K562 (cell line): ENCODE data around the gene GMIP. TPM values are rescaled to one million over a fixed set of nuclear protein-coding genes. Genes with fewer than 3 reads are reported as not detected.
A peak's percentile ranks its signal among the peaks of the same experiment; 100 is the strongest.
"Not testable (repeated sequence)": the region's sequence is repeated elsewhere in the genome, so short reads cannot be mapped to it uniquely, and the experiment has no call there.

Experiments
- ATAC-seq: fragments of 200-7000 bp; cut with Tn5 transposase; 3 replicates; pipeline ENCODE4 v1.9.1; 2020; ENCODE audit warnings: moderate library complexity
- BruUV-seq: library from RNA; stranded (reverse); fragments of 400-500 nt; replicated peaks from 2 replicates; lab custom pipeline; 2021; lab: Mats Ljungman, UMichigan
- CTCF ChIA-PET: fragments of 300-600 bp; formaldehyde crosslinking; extraction: SDS; loops from one replicate; lab custom pipeline; 2021; ENCODE audit warnings: low intra/inter-chr PET ratio; lab: Yijun Ruan, JAX
- POLR2A ChIA-PET: fragments of 300-600, 350-650 bp; sonication (Branson Sonifier 250); formaldehyde crosslinking; extraction: SDS; loops from one replicate; lab custom pipeline; 2021; ENCODE audit warnings: antibody characterized with exemption, inconsistent platforms; lab: Yijun Ruan, JAX
- DNase-seq, 4 experiments: peaks; one replicate each; pipeline versions ENCODE4 v3.0.0 to v3.0.0-alpha.2; 2011 to 2018; ENCODE audit warnings: low spot score in 3 of 4, mixed read lengths in 3 of 4; ENCODE audit errors: extremely low read depth in 1 of 4
- FAIRE-seq: peaks from 2 replicates; lab custom pipeline; 2011; peaks lifted over from hg19 to GRCh38; lab: Jason Lieb, UNC
- H2AFZ ChIP-seq: 2 replicates; pipeline ENCODE4 v1.6.0; 2011; ENCODE audit warnings: low read depth, low read length, control low read depth, inconsistent platforms
- H3K27ac ChIP-seq: fragments of 200-600 bp; 3 replicates; pipeline ENCODE4 v1.8.0; 2011; ENCODE audit warnings: low read depth, mild to moderate bottlenecking, control low read depth, inconsistent platforms, low read length, moderate library complexity, mixed read lengths; ENCODE audit errors: extremely low read depth
- H3K27me3 ChIP-seq, 2 experiments: fragments of 300-600 bp in 1 of 2; 2 replicates in 1 of 2; 3 replicates in 1 of 2; pipeline versions ENCODE4 v1.6.0 to v1.8.0; 2011; ENCODE audit warnings: inconsistent platforms in 2 of 2, low read length in 2 of 2, mild to moderate bottlenecking in 1 of 2, mixed read lengths in 1 of 2, moderate library complexity in 1 of 2; ENCODE audit not compliant: control insufficient read depth in 2 of 2, insufficient read depth in 2 of 2
- H3K36me3 ChIP-seq: fragments of 300-600 bp; 3 replicates; pipeline ENCODE4 v1.8.0; 2011; ENCODE audit warnings: mild to moderate bottlenecking, low read length, inconsistent platforms; ENCODE audit not compliant: control insufficient read depth, insufficient read depth
- H3K4me1 ChIP-seq, 2 experiments: fragments of 200-600 bp in 1 of 2; replicated peaks in 1 of 2; 2 replicates in 1 of 2; 3 replicates in 1 of 2; pipeline versions ENCODE4 v1.5.1 to v1.8.0; 2011; ENCODE audit warnings: inconsistent platforms in 2 of 2, low read length in 2 of 2, mild to moderate bottlenecking in 1 of 2, mixed read lengths in 1 of 2, moderate library complexity in 1 of 2; ENCODE audit not compliant: control insufficient read depth in 2 of 2, insufficient read depth in 2 of 2
- H3K4me2 ChIP-seq: 2 replicates; pipeline ENCODE4 v1.6.1; 2011; ENCODE audit warnings: low read length, control low read depth, inconsistent platforms, mixed read lengths; ENCODE audit not compliant: insufficient read depth
- H3K4me3 ChIP-seq: fragments of 200-600 bp; sonication (generic), shearing (Covaris generic); 2 replicates; pipeline ENCODE4 v1.5.1; 2016; ENCODE audit warnings: control low read depth, inconsistent platforms
- H3K79me2 ChIP-seq: fragments of 200-600 bp; 3 replicates; pipeline ENCODE4 v1.8.0; 2011; ENCODE audit warnings: low read length, inconsistent platforms; ENCODE audit not compliant: control insufficient read depth, insufficient read depth
- H3K9ac ChIP-seq, 2 experiments: 2 replicates each; pipeline versions ENCODE4 v1.6.0 to v1.6.1; 2011; ENCODE audit warnings: low read depth in 2 of 2, low read length in 2 of 2, control low read depth in 1 of 2, inconsistent platforms in 1 of 2, mild to moderate bottlenecking in 1 of 2, mixed read lengths in 1 of 2; ENCODE audit not compliant: insufficient read depth in 1 of 2
- H3K9me1 ChIP-seq: one replicate; pipeline ENCODE4 v1.6.0; 2011; ENCODE audit warnings: inconsistent platforms, mild to moderate bottlenecking, low read length, moderate library complexity; ENCODE audit not compliant: control insufficient read depth, insufficient read depth
- H3K9me3 ChIP-seq: replicated peaks from 2 replicates; pipeline ENCODE4 v1.5.1; 2011; ENCODE audit warnings: low read depth, low read length, inconsistent platforms; ENCODE audit not compliant: control insufficient read depth, insufficient read depth
- H4K20me1 ChIP-seq: replicated peaks from 2 replicates; pipeline ENCODE4 v1.6.1; 2011; ENCODE audit warnings: low read length, inconsistent platforms, mixed read lengths; ENCODE audit not compliant: control insufficient read depth, insufficient read depth
- ZBTB33 ChIP-seq: sonication (generic); formaldehyde crosslinking; IDR thresholded peaks from 2 replicates; pipeline ENCODE4 v1.8.1; 2023; ENCODE audit warnings: mild to moderate bottlenecking, missing genetic modification reagents
- ZBTB40 ChIP-seq, 2 experiments: fragments of 450-650 bp in 1 of 2; sonication (generic) in 1 of 2; formaldehyde crosslinking in 1 of 2; IDR thresholded peaks; 2 replicates each; pipeline versions ENCODE4 v1.7.1 to v1.9.0; 2016 to 2022; ENCODE audit warnings: inconsistent platforms in 1 of 2, mild to moderate bottlenecking in 1 of 2, missing genetic modification reagents in 1 of 2
- WGBS: fragments of 100-300 bp; shearing (Covaris generic); methylation state at CpG from one replicate; pipeline ENCODE4 v1.1.6; 2016; ENCODE audit warnings: low coverage, mixed read lengths; ENCODE audit not compliant: insufficient coverage; ENCODE audit errors: missing lambda C conversion rate; 5-methylcytosine and 5-hydroxymethylcytosine counted together
- in situ Hi-C: fragments of 300-500 bp; cut with MboI; formaldehyde crosslinking; loops from 4 replicates; pipeline ENCODE4 v1.15.0; 2018; ENCODE audit warnings: inconsistent platforms, mixed read lengths
- intact Hi-C: fragments of 100-400 bp; cut with micrococcal nuclease; formaldehyde crosslinking; loops from 2 replicates; pipeline ENCODE4 v1.14.2; 2022
- polyA plus RNA-seq, 8 experiments: library from polyadenylated mRNA; depleted of rRNA in 4 of 8; stranded (reverse) in 5 of 8; unstranded in 3 of 8; fragments of >200 nt; fragmentation: Nextera tagmentation in 2 of 8; fragmentation: Illumina TruSeq in 1 of 8; extraction: Ambion mirVana in 2 of 8; extraction: Trizol in 1 of 8; gene quantifications; 2 replicates each; pipeline versions ENCODE4 v1.2.1 to v1.2.3, GENCODE V29; 2011 to 2014; ENCODE audit warnings: inconsistent platforms in 1 of 8, missing spikeins in 1 of 8
- total RNA-seq, 7 experiments: library from RNA; depleted of rRNA in 6 of 7; stranded (reverse); fragments of >200 nt in 6 of 7; fragmentation: Illumina TruSeq in 2 of 7; extraction: Trizol in 2 of 7; gene quantifications; 2 replicates each; pipeline versions ENCODE4 v1.2.1 to v1.2.3, GENCODE V29; 2011 to 2021; ENCODE audit warnings: low replicate concordance in 1 of 7

The GMIP gene
- total and polyA plus RNA-seq, 9 of the 15 experiments (the other 6 are each of a cell fraction or from before 2014, with no cell fraction given), result 0.14 to 15.8 (median 3.2) TPM

- FAIRE-seq; H4K20me1 ChIP-seq; H3K4me2 ChIP-seq; BruUV-seq; H3K27me3 ChIP-seq; H3K9ac ChIP-seq; H3K79me2 ChIP-seq; in situ Hi-C loops; ATAC-seq; H3K4me1 ChIP-seq; H3K27ac ChIP-seq; H3K9me3 ChIP-seq; intact Hi-C loops; H3K4me3 ChIP-seq; H2AFZ ChIP-seq; H3K9me1 ChIP-seq; POLR2A ChIA-PET; H3K36me3 ChIP-seq; CTCF ChIA-PET; DNase-seq; TF ChIP-seq ZBTB40 (IDR thresholded peaks at IDR 0.05): not testable (repeated sequence)
- peak; percentile 49; the same call in 1 of the 2 replicates for TF ChIP-seq ZBTB33
- TF ChIP-seq ZBTB40 (CRISPR knock-in tag; IDR thresholded peaks at IDR 0.05), result peak; percentile 74
- WGBS, result 76% methylated on average over 9 of the region's 10 CpGs
These were observed 45.6 kb upstream of the GMIP start for GRCh38 chr19:19689023-19689422.
